HT1080 (cell line): Measurements from ENCODE around the gene TANK. TPM values are rescaled to one million over a fixed set of nuclear protein-coding genes. Genes with fewer than 3 reads are reported as not detected.
"Not testable (repeated sequence)": the region's sequence is repeated elsewhere in the genome, so short reads cannot be mapped to it uniquely, and the experiment has no call there.

ENCODE experiments used
- DNase-seq: peaks from one replicate; pipeline ENCODE4 v3.0.0-alpha.2; 2015; ENCODE audit warnings: low read depth
- total RNA-seq: library from RNA; depleted of rRNA; stranded (reverse); fragments of >200 nt; shearing (Covaris generic); gene quantifications from 2 replicates; pipeline ENCODE4 v1.2.3, GENCODE V29; 2014

Gene TANK
- total RNA-seq, 1 experiment from 2014 or later = 37.1 TPM

DNA sequence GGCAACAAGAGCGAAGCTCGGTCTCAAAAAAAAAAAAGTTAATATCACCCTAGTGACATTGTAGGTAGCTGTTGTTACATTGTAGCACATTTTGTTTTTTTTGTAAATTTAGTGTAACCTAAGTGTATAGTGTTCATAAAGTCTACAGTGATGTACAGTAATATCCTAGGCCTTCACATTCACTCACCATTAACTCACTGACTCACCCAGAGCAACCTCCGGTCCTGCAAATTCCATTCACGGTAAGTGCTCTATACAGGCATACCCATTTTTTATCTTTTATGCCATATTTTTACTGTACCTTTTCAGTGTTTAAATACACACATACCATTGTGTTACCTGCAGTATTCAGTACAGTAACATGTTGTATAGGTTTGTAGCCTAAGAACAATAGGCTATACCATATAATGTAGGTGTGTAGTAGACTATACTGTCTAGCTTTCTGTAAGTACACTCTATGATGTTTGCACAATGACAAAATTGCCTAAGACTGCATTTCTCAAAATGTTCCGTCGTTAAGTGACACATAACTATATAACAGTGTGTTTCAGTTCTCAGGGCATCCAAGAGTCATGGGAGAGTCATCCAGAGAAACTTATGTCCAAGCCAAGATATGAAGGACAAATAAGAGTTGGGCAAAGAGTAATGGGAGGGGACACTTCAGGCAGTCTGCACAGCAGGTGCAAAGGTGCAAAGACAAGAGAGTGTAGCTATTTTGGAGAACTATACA, 68.4 kb downstream of the TANK start:
- peak; percentile 59 for DNase-seq

GRCh38 chr2:161230959-161231358, 70.7 kb downstream of the TANK start:
- no peak for DNase-seq

GRCh38 chr2:161232571-161232970, 72.3 kb downstream of the TANK start:
- DNase-seq = no peak

GRCh38 chr2:161233858-161234431, 73.7 kb downstream of the TANK start:
- DNase-seq = no peak

DNA sequence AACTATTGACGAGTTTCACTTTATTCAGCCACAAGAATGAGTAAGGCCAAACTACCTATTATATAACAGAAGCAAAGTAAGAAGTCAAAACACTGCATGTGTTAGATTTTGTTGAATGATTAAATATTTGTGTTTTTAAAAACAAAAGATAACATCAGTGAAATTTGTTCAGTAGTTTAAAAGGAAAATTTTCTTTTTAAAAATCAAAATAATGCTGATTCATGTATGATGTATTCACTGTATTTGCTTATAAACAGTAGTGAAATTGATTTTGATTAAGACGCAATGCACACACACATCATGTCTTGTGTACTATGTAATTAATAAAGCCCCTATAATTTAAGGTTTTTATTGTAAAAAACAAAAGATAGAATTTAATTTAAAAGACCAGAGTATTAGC, 74.4 kb downstream of the TANK start:
- DNase-seq = no peak

DNA sequence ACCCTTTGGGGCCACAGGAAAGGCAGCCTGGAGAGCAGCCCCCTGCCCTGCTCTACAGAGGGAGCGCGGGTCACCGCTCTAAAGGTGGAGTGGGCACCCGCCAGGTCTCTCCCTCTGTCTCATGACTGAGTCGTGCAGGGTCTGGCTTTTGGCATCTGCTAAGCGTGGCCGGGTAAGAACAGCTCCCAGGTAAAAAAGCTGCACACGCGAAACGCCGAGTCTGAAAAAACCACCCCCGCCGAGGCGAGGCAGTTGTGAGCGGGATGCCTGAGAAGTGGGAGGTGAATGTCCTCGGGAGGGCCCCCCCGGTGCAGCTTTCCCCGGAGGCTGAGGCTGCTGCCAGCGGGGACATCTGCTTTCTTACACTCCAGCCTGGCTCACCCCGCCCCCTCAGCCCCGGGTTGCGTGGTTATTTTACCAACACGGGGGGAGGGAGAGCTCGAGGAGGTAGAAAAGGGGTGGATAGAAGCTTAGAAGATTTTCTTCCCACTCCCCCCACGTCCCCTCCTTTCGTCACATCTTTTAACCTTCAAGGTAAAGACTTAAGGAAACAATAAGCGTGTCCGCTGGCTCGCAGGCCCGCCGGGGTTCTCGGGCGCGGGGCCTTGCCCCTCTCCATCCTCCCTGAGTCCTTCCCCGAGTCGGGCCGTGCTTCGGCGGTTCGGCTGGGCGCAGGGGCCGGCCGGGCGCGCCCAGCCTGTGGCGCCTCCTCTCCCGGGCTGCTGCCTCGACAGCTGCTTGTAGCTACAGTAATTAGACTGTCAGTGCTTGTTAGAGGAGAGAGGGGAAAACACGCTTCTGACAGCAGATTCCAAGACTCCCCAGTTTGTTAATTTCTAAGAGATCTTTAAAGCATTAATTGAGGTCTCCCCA, 77.4 kb downstream of the TANK start:
- DNase-seq = no peak

DNA sequence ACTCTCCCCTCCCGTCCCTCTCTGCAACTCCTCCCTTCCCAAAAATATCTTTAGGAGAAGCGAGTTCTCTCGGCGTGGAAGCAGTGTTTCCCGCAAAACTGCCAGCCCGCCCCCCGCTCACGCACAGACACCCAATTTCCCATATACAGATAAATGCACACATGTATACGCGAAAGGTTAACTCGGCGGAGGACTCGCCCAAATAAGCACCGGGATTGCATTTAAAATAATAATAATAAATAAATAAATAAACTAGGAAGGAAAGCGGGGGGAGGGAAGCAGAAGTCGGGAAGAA, 78.0 kb downstream of the TANK start:
- DNase-seq = no peak

GRCh38 chr2:161238560-161239325, 78.5 kb downstream of the TANK start:
- DNase-seq = no peak

- no peak for DNase-seq
These were observed 79.3 kb downstream of the TANK start for GRCh38 chr2:161239326-161240109.

DNA sequence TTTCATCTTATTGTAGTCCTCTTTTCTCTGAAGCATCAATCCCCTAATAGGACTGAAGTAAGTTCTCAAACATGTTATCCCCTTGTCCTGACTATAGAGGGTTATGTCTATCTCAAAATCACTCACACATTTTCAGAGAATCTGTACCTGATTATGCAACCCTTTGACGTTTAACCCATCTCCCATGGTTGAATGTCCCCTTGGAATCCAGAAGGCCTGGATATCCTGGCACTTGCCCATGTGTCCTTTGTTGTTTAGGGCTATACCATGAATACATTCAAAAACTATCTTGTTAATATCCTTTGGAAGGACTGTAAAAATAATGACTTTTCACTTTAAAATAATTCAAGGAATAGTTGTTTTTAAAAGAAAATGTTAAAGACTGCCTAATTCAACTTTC, 81.7 kb downstream of the TANK start:
- no peak for DNase-seq

DNA sequence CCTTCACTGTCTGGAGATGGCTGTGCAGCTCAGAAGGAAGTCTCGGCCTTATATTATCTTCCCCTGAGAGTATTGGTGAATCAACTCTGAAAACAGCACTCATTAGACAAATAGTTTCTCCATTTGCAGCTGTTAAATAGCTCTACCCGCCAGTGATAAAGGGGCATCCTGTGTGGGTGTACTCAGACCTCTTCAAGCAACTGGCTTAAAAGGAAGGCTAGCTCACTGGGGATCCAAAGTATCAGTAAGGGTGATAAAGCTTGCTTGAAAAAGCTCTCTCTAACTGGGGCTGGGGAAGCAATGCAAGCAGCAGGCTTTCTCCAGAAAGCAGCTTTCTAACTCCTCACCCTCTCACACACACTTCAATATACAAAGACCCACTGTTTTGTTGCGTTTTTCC, 83.1 kb downstream of the TANK start:
- DNase-seq = no peak

DNA sequence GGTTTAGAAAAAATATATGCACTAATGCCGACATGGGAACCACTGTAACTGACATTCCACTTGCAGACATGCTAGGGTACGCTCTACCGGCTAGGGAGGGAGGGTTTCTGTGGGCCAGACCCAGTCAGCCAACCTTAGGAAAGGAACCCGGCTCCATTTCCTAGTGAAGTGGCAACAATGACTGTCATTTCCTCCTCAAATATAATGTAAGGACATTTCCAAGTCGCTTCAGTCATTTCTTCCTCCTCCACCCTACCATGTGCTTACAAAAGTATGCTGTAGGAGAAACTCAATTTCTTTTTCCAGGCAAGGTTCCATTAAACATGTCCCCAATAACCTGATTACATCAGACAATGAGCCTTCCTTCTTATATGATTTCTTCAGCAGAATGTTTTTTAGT, 83.7 kb downstream of the TANK start:
- no peak for DNase-seq

GRCh38 chr2:161244387-161245260, 84.4 kb downstream of the TANK start:
- not testable (repeated sequence) for DNase-seq

- DNase-seq = no peak
These were observed 85.0 kb downstream of the TANK start for GRCh38 chr2:161245261-161245553.

DNA sequence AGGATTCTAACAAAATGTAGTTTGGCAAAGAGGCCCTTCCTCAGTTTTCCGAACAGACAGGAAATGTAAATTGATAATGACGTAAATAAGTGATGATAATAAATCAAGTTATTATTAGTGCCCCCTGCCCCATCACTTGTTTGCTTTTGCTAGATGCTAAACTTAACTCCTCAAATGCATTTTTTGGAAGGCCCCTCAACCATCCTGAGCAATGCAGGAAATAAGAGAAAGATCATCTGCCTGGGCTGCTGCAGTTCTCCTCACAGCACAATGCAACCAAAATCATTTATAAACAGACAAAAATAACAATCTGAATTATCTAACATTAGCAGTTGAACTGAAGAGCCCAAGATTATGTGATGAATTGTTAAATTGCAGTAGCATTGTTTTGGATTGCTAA, 85.4 kb downstream of the TANK start:
- no peak for DNase-seq

- DNase-seq = no peak
These were observed 86.1 kb downstream of the TANK start for GRCh38 chr2:161246281-161246680.

DNA sequence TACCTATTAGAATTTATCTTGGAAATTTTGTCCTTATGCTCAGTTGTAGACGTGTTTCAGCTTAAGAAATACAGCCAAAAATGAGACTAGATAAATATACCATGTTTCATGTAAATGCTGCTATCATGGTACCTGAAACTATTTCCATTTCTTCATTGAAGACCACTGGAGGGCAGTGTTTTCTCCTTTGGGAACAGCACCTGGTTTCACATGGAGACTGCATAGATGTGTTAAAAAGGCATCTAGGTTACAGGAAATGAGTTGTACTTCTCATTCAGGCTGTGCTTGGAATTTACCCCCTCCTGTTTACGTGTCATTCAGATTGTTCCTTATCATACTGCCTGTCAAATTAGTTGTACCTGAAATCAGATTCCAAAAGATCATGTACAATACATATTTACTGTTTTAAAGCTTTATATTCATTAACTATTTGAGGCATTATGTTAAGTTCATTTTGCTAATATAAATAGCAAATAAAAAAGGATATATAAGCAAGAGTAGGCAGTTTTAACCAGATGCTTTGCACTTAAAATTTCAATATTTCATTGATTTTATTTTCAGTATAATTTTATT, 90.7 kb downstream of the TANK start:
- peak; percentile 75 for DNase-seq

DNA sequence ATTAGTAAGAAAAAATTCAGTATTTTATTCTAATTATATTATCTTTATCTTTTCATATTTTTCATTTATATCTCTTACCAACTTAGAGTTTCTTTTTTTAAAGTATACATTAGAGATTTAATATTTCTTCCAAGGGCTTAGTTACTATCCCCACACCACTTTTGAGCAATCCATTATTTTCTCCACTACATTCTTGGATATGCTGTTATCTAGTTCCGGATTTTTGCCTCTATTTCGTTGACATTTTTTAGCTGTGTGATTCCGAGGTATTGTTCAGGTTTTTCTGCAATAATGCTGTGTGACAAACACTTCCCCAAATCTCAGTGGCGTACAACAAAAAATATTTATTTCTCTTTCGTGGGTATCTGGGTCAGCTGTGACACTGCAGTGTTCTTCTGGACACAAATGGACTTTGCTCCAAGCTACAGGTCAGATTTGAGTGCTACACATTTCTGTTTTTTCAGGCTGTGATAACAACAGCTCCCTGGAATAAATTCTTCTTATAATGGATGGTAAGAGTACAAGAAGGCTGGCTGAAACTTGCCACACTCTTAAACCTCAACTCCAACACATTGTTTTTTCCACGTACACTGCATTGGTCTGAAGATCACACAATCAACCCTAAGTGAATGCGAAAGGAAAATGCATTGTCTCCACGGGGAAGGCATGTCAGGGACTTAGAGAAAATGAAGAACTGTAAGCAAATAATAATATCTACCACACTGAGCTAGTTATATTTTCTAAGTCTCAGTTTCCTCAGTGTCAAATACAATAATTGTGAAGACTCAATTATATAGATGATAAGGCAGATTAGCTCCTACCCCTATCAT, 97.1 kb downstream of the TANK start:
- no peak for DNase-seq

DNA sequence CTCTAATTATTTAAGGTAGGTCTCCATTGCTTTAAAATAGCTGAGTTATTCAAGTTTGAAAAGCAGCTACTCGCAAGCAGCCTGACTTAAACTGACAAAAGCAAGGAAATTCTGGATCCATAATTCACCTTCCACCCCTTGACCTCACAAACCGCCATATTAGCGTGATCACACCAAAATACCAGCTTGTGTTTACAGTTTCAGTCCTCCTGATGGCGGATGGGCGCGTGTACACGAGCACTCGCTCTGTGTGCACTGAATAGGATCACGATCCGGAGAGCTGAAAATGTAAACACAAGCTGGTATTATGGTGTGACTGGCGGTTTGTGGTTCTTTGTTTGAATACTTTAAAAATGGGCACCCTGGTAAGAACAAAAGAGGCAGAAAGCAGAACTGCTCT, 105.6 kb downstream of the TANK start:
- DNase-seq = no peak
